ENCODE measurements around the gene MAP7. TPM values are rescaled to one million over a fixed set of nuclear protein-coding genes. Genes with fewer than 3 reads are reported as not detected.

The MAP7 gene
- total RNA-seq, 3 donors from 2014 or later (not counting 1 experiment from before 2014, with no cell fraction given): 0.14 to 0.68 (median 0.14) TPM

Other genes with a start within 250 kb of the MAP7 start
- gene MAP3K5, start 242.1 kb upstream of the MAP7 start, total RNA-seq: 10 to 100 TPM; 19.7 to 36.7 (median 35.4) TPM

Measured in natural killer cell (primary cell).